SK-N-SH (cell line): ENCODE data around the gene CLRN2. TPM values are rescaled to one million over a fixed set of nuclear protein-coding genes. Genes with fewer than 3 reads are reported as not detected.

ENCODE experiments used
- CTCF ChIA-PET: fragments of 300-600, 350-600 bp; formaldehyde crosslinking; extraction: SDS; loops from one replicate; lab custom pipeline; 2021; lab: Yijun Ruan, JAX
- POLR2A ChIA-PET: fragments of 350-600 bp; sonication (Branson Sonifier 250); formaldehyde crosslinking; extraction: SDS; loops from one replicate; lab custom pipeline; 2020; ENCODE audit warnings: antibody characterized with exemption, inconsistent platforms; lab: Yijun Ruan, JAX
- DNase-seq: peaks from one replicate; pipeline ENCODE4 v3.0.0; 2012
- H2AFZ ChIP-seq: fragments of 200-600 bp; sonication (generic); 2 replicates; pipeline ENCODE4 v1.8.1; 2016; ENCODE audit warnings: antibody characterized with exemption, mild to moderate bottlenecking, low read depth
- H3F3A ChIP-seq: fragments of 200-600 bp; sonication (generic); replicated peaks from 2 replicates; pipeline ENCODE3; 2016; ENCODE audit warnings: antibody characterized with exemption, mild to moderate bottlenecking; ENCODE audit not compliant: insufficient read depth
- H3K27ac ChIP-seq, 2 experiments: fragments of 200-500 bp in 1 of 2; fragments of 200-600 bp in 1 of 2; sonication (Bioruptor generic) in 1 of 2; sonication (generic), shearing (Covaris generic) in 1 of 2; 2 replicates each; pipeline versions ENCODE4 v1.5.1 to v1.6.1; 2014 to 2016; ENCODE audit warnings: low read depth in 2 of 2, inconsistent platforms in 1 of 2, low read length in 1 of 2, mild to moderate bottlenecking in 1 of 2, mixed read lengths in 1 of 2
- H3K27me3 ChIP-seq: fragments of 200-600 bp; sonication (generic), shearing (Covaris generic); 2 replicates; pipeline ENCODE4 v1.6.1; 2016; ENCODE audit warnings: mixed run types; ENCODE audit not compliant: insufficient read depth
- H3K36me3 ChIP-seq, 2 experiments: fragments of 200-500 bp in 1 of 2; fragments of 200-600 bp in 1 of 2; sonication (Bioruptor generic) in 1 of 2; sonication (generic) in 1 of 2; replicated peaks in 1 of 2; 2 replicates each; pipeline versions ENCODE3 to v1.5.1; 2014 to 2016; ENCODE audit warnings: low read length in 1 of 2, mild to moderate bottlenecking in 1 of 2; ENCODE audit not compliant: insufficient read depth in 2 of 2, control insufficient read depth in 1 of 2
- H3K4me1 ChIP-seq, 2 experiments: fragments of 200-500 bp in 1 of 2; fragments of 200-600 bp in 1 of 2; sonication (Bioruptor generic) in 1 of 2; sonication (generic), shearing (Covaris generic) in 1 of 2; 2 replicates each; pipeline versions ENCODE4 v1.5.1 to v1.6.1; 2014 to 2016; ENCODE audit warnings: low read depth in 1 of 2, low read length in 1 of 2, mixed run types in 1 of 2; ENCODE audit not compliant: insufficient read depth in 2 of 2, control insufficient read depth in 1 of 2
- H3K4me2 ChIP-seq: fragments of 200-600 bp; sonication (generic), shearing (Covaris generic); 2 replicates; pipeline ENCODE4 v1.6.1; 2017; ENCODE audit warnings: mixed run types
- H3K4me3 ChIP-seq, 2 experiments: fragments of 200-500 bp in 1 of 2; fragments of 200-600 bp in 1 of 2; sonication (Bioruptor generic) in 1 of 2; sonication (generic), shearing (Covaris generic) in 1 of 2; 2 replicates each; pipeline versions ENCODE4 v1.5.1 to v1.8.1; 2014 to 2016; ENCODE audit warnings: low read depth in 2 of 2, inconsistent platforms in 1 of 2, low read length in 1 of 2, mild to moderate bottlenecking in 1 of 2, mixed read lengths in 1 of 2, moderate library complexity in 1 of 2
- H3K79me2 ChIP-seq: fragments of 200-600 bp; sonication (generic); 2 replicates; pipeline ENCODE4 v1.8.1; 2017; ENCODE audit warnings: mild to moderate bottlenecking; ENCODE audit not compliant: insufficient read depth
- H3K9ac ChIP-seq: fragments of 200-600 bp; sonication (generic); 2 replicates; pipeline ENCODE4 v1.6.1; 2017; ENCODE audit warnings: mixed run types
- H3K9me2 ChIP-seq: fragments of 200-600 bp; sonication (generic); 2 replicates; pipeline ENCODE4 v1.6.1; 2017; ENCODE audit warnings: mixed run types
- H3K9me3 ChIP-seq: fragments of 200-600 bp; sonication (generic); 2 replicates; pipeline ENCODE4 v1.6.1; 2017; ENCODE audit warnings: mixed run types, mild to moderate bottlenecking, moderate library complexity
- H4K20me1 ChIP-seq: fragments of 200-600 bp; sonication (generic); 2 replicates; pipeline ENCODE4 v1.6.1; 2017; ENCODE audit warnings: mild to moderate bottlenecking, mixed run types; ENCODE audit not compliant: insufficient read depth
- CHD2 ChIP-seq: fragments of 150-350 bp; IDR thresholded peaks from 2 replicates; pipeline ENCODE4 v1.6.1; 2018; ENCODE audit warnings: low read length; ENCODE audit not compliant: partially characterized antibody
- CTCF ChIP-seq: fragments of 200-600 bp; sonication (generic); IDR thresholded peaks from 2 replicates; pipeline ENCODE4 v1.6.1; 2017; ENCODE audit warnings: antibody characterized with exemption, mild to moderate bottlenecking, moderate library complexity
- ELF1 ChIP-seq: IDR thresholded peaks from 2 replicates; pipeline ENCODE4 v1.4.0; 2012
- EP300 ChIP-seq, 2 experiments: IDR thresholded peaks; 2 replicates each; pipeline versions ENCODE4 v1.4.0 to v1.6.1; 2012; ENCODE audit warnings: borderline replicate concordance in 1 of 2, low read depth in 1 of 2, low read length in 1 of 2
- FOXJ3 ChIP-seq: sonication (generic); formaldehyde crosslinking; IDR thresholded peaks from 2 replicates; pipeline ENCODE4 v1.5.1; 2020; ENCODE audit warnings: mild to moderate bottlenecking, missing genetic modification reagents
- FOXM1 ChIP-seq: IDR thresholded peaks from 2 replicates; pipeline ENCODE4 v1.4.0; 2012; ENCODE audit warnings: low read depth, mild to moderate bottlenecking
- GABPA ChIP-seq: IDR thresholded peaks from 2 replicates; pipeline ENCODE4 v1.4.0; 2012; ENCODE audit warnings: low read depth, mild to moderate bottlenecking
- GATA2 ChIP-seq: sonication (generic); formaldehyde crosslinking; IDR thresholded peaks from 2 replicates; pipeline ENCODE4 v1.5.0; 2020; ENCODE audit warnings: mild to moderate bottlenecking, missing genetic modification reagents
- IRF3 ChIP-seq: fragments of 150-350 bp; IDR thresholded peaks from 2 replicates; pipeline ENCODE4 v1.6.1; 2016; ENCODE audit warnings: mild to moderate bottlenecking, low read depth, low read length
- JUND ChIP-seq: IDR thresholded peaks from 2 replicates; pipeline ENCODE4 v1.4.0; 2012
- MAX ChIP-seq: IDR thresholded peaks from 2 replicates; pipeline ENCODE4 v1.4.0; 2012; ENCODE audit warnings: low read depth
- MXI1 ChIP-seq: IDR thresholded peaks from 2 replicates; pipeline ENCODE4 v1.6.1; 2012; ENCODE audit warnings: mild to moderate bottlenecking, low read depth, low read length, improper control_type of control experiment
- NRF1 ChIP-seq: IDR thresholded peaks from 2 replicates; pipeline ENCODE4 v1.6.1; 2012; ENCODE audit warnings: low read depth, mild to moderate bottlenecking, low read length
- POLR2AphosphoS5 ChIP-seq: IDR thresholded peaks from 2 replicates; pipeline ENCODE4 v1.6.1; 2012; ENCODE audit warnings: low read depth, low read length
- RAD21 ChIP-seq: IDR thresholded peaks from 2 replicates; pipeline ENCODE4 v1.6.1; 2012; ENCODE audit warnings: mild to moderate bottlenecking, low read length
- RCOR1 ChIP-seq: fragments of 150-350 bp; IDR thresholded peaks from 2 replicates; pipeline ENCODE4 v1.6.1; 2017; ENCODE audit warnings: antibody characterized with exemption, low read length
- RFX5 ChIP-seq: IDR thresholded peaks from 2 replicates; pipeline ENCODE4 v1.6.1; 2012; ENCODE audit warnings: mild to moderate bottlenecking, improper control_type of control experiment, low read length
- SIN3A ChIP-seq: IDR thresholded peaks from 2 replicates; pipeline ENCODE4 v1.6.1; 2012; ENCODE audit warnings: low read depth, mild to moderate bottlenecking, low read length, moderate library complexity, borderline replicate concordance
- SMC3 ChIP-seq: IDR thresholded peaks from 2 replicates; pipeline ENCODE4 v1.6.1; 2012; ENCODE audit warnings: low read depth, low read length, improper control_type of control experiment
- TCF12 ChIP-seq: IDR thresholded peaks from 2 replicates; pipeline ENCODE4 v1.4.0; 2012
- TEAD4 ChIP-seq: IDR thresholded peaks from 2 replicates; pipeline ENCODE4 v1.4.0; 2012; ENCODE audit warnings: mild to moderate bottlenecking, borderline replicate concordance; ENCODE audit not compliant: insufficient read depth
- USF2 ChIP-seq: fragments of 150-350 bp; IDR thresholded peaks from 2 replicates; pipeline ENCODE4 v1.6.1; 2017; ENCODE audit warnings: antibody characterized with exemption, low read length, low read depth, borderline replicate concordance
- ZBTB33 ChIP-seq: IDR thresholded peaks from 2 replicates; pipeline ENCODE4 v1.4.0; 2012; ENCODE audit warnings: low read depth, borderline replicate concordance
- WGBS: methylation state at CpG from one replicate; pipeline ENCODE4 v1.1.6; 2017; ENCODE audit warnings: low lambda C conversion rate; 5-methylcytosine and 5-hydroxymethylcytosine counted together
- polyA plus RNA-seq, 3 experiments: library from polyadenylated mRNA; depleted of rRNA; stranded (reverse); fragments of >200 nt; gene quantifications; 2 replicates each; pipeline ENCODE4 v1.2.3, GENCODE V29; 2012

The CLRN2 gene
- polyA plus RNA-seq, 1 of the 3 experiments (the other 2 are of a cell fraction) = not detected

DNA sequence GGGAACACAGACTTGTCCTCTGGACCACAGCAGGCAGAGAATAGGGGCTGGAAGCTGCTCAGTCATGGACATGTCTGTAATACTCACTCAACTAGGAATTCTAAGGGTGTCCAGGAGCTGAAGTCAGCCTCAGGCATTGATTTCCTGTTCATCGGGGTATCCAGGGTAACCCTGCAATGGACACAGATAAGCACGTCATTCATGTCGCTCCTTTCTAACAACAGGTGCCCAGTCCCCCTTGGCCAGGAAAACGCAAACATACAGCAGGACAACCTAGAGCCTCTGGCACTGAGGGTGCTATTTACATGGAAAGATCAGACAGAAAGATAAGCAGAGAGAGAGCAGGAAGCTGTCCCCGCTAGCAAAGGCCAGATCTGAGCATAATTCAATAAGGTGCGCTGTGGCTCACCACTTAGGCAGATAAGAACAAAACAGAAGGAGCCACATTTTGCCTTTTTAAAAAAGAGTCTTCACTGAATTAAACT, 24.3 kb upstream of the CLRN2 start:
- Histone ChIP-seq H2AFZ (no peak overlapping the region), H3K4me1 (peaks cover 5 to 67% of the 10 kb centered on the region in 2 experiments; a peak in 3 of 4 replicates), H3K36me3 (peaks cover 10 to 32% of the 10 kb centered on the region in 2 experiments), H3K4me3 (no peak overlapping the region), H3K9me3 (no peaks in the 10 kb centered on the region), H3K9ac (no peak overlapping the region), H3F3A (no peaks in the 10 kb centered on the region), H3K4me2 (peak overlapping the region; percentile 27; the same call in 1 of the 2 replicates), H4K20me1 (no peaks in the 10 kb centered on the region), H3K9me2 (no peaks in the 10 kb centered on the region), H3K27ac (peak overlapping the region; percentile 6 to 99; a peak in 3 of 4 replicates), H3K27me3 (no peaks in the 10 kb centered on the region), H3K79me2 (no peaks in the 10 kb centered on the region)
- DNase-seq = peak; percentile 87
- TF ChIP-seq JUND = no peak
- TF ChIP-seq EP300 (IDR thresholded peaks at IDR 0.05; ENCODE audit: borderline replicate concordance in 1 of 2, low read depth in 1 of 2, low read length in 1 of 2) = peak; percentile 21 to 99; a peak in 3 of 4 replicates
- TF ChIP-seq TCF12 = peak; percentile 87
- TF ChIP-seq GATA2 (CRISPR knock-in tag) = peak; percentile 100
- peak; percentile 99 for TF ChIP-seq RCOR1
- peak; percentile 16; the same call in 1 of the 2 replicates for TF ChIP-seq RAD21
- peak; percentile 99 for TF ChIP-seq FOXJ3 (CRISPR knock-in tag)
- peak; percentile 59; the same call in 1 of the 2 replicates for TF ChIP-seq MXI1
- TF ChIP-seq USF2 = no peak
- no peak for TF ChIP-seq GABPA
- TF ChIP-seq NRF1 = no peak
- TF ChIP-seq SIN3A = no peak
- no peak for TF ChIP-seq FOXM1
- TF ChIP-seq ELF1 = no peak
- no peak for TF ChIP-seq RFX5
- TF ChIP-seq SMC3 = no peak
- TF ChIP-seq POLR2AphosphoS5 = peak; percentile 54; the same call in 1 of the 2 replicates
- no peak for TF ChIP-seq MAX
- no peak for TF ChIP-seq CTCF
- no peak for TF ChIP-seq ZBTB33
- TF ChIP-seq IRF3 = peak; percentile 14; the same call in 1 of the 2 replicates
- peak; percentile 92 for TF ChIP-seq CHD2
- 0 out of 2 replicates have a peak, but pooled peaks have one; percentile 55 for TF ChIP-seq TEAD4
- 27% methylated on average over 6 of the region's 6 CpGs for WGBS
- ChIA-PET CTCF (interaction anchor here (1.1 to 9.8 kb wide), 4 partner anchors 17 to 59 kb away, joined by 5 to 62 read pairs (median 9); partner anchors contain the start of gene QDPR), POLR2A (interaction anchor here (1.2 to 5.0 kb wide), 2 partner anchors 10 to 20 kb away, joined by 3 to 67 read pairs; partner anchors contain the start of gene QDPR)
